GM10266 (cell line): ENCODE results near the gene CEP120.
"Not testable (repeated sequence)": the region's sequence is repeated elsewhere in the genome, so short reads cannot be mapped to it uniquely, and the experiment has no call there.

Source experiments
- DNase-seq: peaks from one replicate; pipeline ENCODE4 v3.0.0; 2012; ENCODE audit errors: extremely low spot score
- CTCF ChIP-seq: IDR thresholded peaks from 2 replicates; pipeline ENCODE4 v1.5.1; 2012; ENCODE audit warnings: mild to moderate bottlenecking, low read depth; ENCODE audit not compliant: control insufficient read depth, insufficient read depth; ENCODE audit errors: missing control alignments

Gene CEP120

GRCh38 chr5:123401320-123401719 lies 21.9 kb downstream of the CEP120 start:
- DNase-seq, result no peak
- no peak for TF ChIP-seq CTCF

GRCh38 chr5:123400870-123401291 lies 22.3 kb downstream of the CEP120 start:
- DNase-seq, result not testable (repeated sequence)

GRCh38 chr5:123398058-123398733 lies 25.0 kb downstream of the CEP120 start:
- DNase-seq, result no peak

GRCh38 chr5:123397538-123397937 lies 25.7 kb downstream of the CEP120 start:
- TF ChIP-seq CTCF, result no peak
- no peak for DNase-seq

More at GRCh38 chr5:123398058-123398733, 25.0 kb downstream of the CEP120 start:
- no peak for TF ChIP-seq CTCF

- no peak for DNase-seq
- TF ChIP-seq CTCF, result no peak
Observed at GRCh38 chr5:123391009-123391408, 32.2 kb downstream of the CEP120 start.

GRCh38 chr5:123389794-123390193 lies 33.4 kb downstream of the CEP120 start:
- DNase-seq, result no peak
- TF ChIP-seq CTCF, result no peak

GRCh38 chr5:123387313-123387712 lies 35.9 kb downstream of the CEP120 start:
- no peak for TF ChIP-seq CTCF
- DNase-seq, result no peak

- no peak for DNase-seq
- TF ChIP-seq CTCF, result no peak
Observed at GRCh38 chr5:123382252-123382651, 41.0 kb downstream of the CEP120 start.
